ENCODE results near the gene KLHL11.

DNA sequence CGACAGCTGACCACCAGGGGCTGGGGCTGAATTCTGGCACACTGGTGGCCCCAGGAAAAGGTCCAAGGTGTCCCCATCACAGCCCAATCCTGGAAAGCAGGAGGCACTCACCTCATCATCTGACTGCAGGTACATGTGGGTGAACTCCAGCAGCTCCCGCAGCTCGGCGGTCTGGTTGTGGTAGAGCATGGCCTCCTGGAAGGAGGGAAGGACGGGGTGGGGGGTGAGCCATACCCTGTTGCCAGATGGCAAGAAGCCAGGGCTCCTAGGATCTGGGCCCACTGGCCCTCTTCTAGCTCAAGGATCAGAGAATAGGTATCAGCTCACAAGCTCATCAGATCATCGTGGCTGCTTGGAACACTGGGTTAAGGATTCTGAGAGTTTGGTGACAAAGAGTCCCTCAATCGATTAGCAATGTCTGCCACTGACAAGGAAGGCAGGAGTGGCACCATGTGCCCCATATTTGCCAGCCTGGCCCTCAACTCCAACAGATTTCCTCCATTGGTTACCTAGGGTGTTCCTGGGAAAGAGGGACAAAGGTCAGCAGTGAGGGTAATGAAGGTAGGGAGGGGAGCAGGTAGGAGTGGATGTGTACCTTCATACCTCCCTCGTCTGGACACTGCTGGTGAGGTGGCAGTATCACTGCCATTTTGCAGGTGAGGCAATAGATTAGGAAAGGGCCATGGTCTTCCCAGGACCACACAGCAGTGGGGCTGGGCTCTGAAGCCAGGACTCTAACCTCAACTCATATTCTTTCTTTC, 58.4 kb downstream of the KLHL11 start:
- TF ChIP-seq, protein P1, sequence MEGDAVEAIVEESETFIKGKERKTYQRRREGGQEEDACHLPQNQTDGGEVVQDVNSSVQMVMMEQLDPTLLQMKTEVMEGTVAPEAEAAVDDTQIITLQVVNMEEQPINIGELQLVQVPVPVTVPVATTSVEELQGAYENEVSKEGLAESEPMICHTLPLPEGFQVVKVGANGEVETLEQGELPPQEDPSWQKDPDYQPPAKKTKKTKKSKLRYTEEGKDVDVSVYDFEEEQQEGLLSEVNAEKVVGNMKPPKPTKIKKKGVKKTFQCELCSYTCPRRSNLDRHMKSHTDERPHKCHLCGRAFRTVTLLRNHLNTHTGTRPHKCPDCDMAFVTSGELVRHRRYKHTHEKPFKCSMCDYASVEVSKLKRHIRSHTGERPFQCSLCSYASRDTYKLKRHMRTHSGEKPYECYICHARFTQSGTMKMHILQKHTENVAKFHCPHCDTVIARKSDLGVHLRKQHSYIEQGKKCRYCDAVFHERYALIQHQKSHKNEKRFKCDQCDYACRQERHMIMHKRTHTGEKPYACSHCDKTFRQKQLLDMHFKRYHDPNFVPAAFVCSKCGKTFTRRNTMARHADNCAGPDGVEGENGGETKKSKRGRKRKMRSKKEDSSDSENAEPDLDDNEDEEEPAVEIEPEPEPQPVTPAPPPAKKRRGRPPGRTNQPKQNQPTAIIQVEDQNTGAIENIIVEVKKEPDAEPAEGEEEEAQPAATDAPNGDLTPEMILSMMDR (conservative IDR thresholded peaks at IDR 0.05): no peak
- no peak for TF ChIP-seq ZFX (IDR thresholded peaks at IDR 0.05)

Measured in C4-2B (cell line).